Thyroid gland (tissue), 4 donors: ENCODE results near the gene VN1R5.

Experiments
- CTCF ChIP-seq, 6 experiments: fragments of 200-600 bp in 3 of 6; fragments of 450-650 bp in 3 of 6; sonication (generic) in 3 of 6; IDR thresholded peaks; one replicate each; pipeline ENCODE4 v1.5.1; 2016 to 2019; ENCODE audit warnings: antibody characterized with exemption in 6 of 6, mild to moderate bottlenecking in 2 of 6, inconsistent platforms in 1 of 6, moderate library complexity in 1 of 6
- POLR2A ChIP-seq, 2 donors: fragments of 450-650 bp; IDR thresholded peaks; one replicate each; pipeline ENCODE4 v1.6.1; 2017; ENCODE audit warnings: antibody characterized with exemption in 2 of 2, mild to moderate bottlenecking in 2 of 2, moderate library complexity in 1 of 2

GRCh38 chr1:247287460-247287859 lies 31.6 kb downstream of the VN1R5 start:
- TF ChIP-seq CTCF (IDR thresholded peaks at IDR 0.05) (no peak), POLR2A (IDR thresholded peaks at IDR 0.05) (no peak)
